Activated T-helper 2 cell treated with anti-CD3 and anti-CD28 coated beads, Interferon-gamma antibody, Interleukin-2, Interleukin-4, amounts not matched to agents 10 μg/mL and 5 μg/mL and 100 μg/mL, durations not matched to agents 14 hours and 24 hours and 36 hours (primary cell): ENCODE data around the gene CACNA1E. TPM values are rescaled to one million over a fixed set of nuclear protein-coding genes. Genes with fewer than 3 reads are reported as not detected.

ENCODE experiments used
- DNase-seq: peaks from one replicate; pipeline ENCODE4 v3.0.0; 2021; ENCODE audit warnings: low spot score
- H3K27ac Mint-ChIP-seq: one replicate; pipeline ENCODE4 v1.8.0; 2021; ENCODE audit warnings: mixed read lengths
- H3K27me3 Mint-ChIP-seq: one replicate; pipeline ENCODE4 v1.8.0; 2021; ENCODE audit warnings: low read depth, mixed read lengths
- H3K36me3 Mint-ChIP-seq: one replicate; pipeline ENCODE4 v1.8.0; 2021; ENCODE audit warnings: low read depth, mixed read lengths
- H3K4me1 Mint-ChIP-seq: one replicate; pipeline ENCODE4 v1.8.0; 2021; ENCODE audit warnings: low read depth, mixed read lengths
- H3K4me3 Mint-ChIP-seq: one replicate; pipeline ENCODE4 v1.8.0; 2021; ENCODE audit warnings: low read depth, mild to moderate bottlenecking, moderate library complexity, mixed read lengths
- H3K9me3 Mint-ChIP-seq: one replicate; pipeline ENCODE4 v1.8.0; 2021; ENCODE audit warnings: mixed read lengths
- intact Hi-C: fragments of 100-400 bp; cut with micrococcal nuclease; formaldehyde crosslinking; loops from one replicate; pipeline ENCODE4 v1.15.1; 2023
- total RNA-seq: library from RNA; stranded (reverse); gene quantifications from 2 replicates; pipeline ENCODE4 v1.2.3, GENCODE V29; 2022

The CACNA1E gene
- total RNA-seq, 1 donor from 2014 or later = not detected

GRCh38 chr1:181562395-181562794, 79.1 kb downstream of the CACNA1E start:
- Mint-ChIP-seq H3K9me3 (no peaks in the 10 kb centered on the region), H3K4me1 (no peaks in the 10 kb centered on the region), H3K27me3 (peaks cover 11% of the 10 kb centered on the region), H3K36me3 (no peaks in the 10 kb centered on the region), H3K4me3 (no peak overlapping the region), H3K27ac (no peak overlapping the region)
- intact Hi-C loops = no loop called here
- DNase-seq = no peak

GRCh38 chr1:181568736-181569135, 85.4 kb downstream of the CACNA1E start:
- Mint-ChIP-seq H3K27ac (no peak overlapping the region), H3K9me3 (no peaks in the 10 kb centered on the region), H3K36me3 (no peaks in the 10 kb centered on the region), H3K27me3 (peaks cover 5% of the 10 kb centered on the region), H3K4me1 (no peaks in the 10 kb centered on the region), H3K4me3 (no peak overlapping the region)
- intact Hi-C loops = no loop called here
- DNase-seq = no peak

GRCh38 chr1:181577475-181577874, 94.2 kb downstream of the CACNA1E start:
- no peak overlapping the region for H3K27ac Mint-ChIP-seq
- H3K4me3 Mint-ChIP-seq = no peak overlapping the region
- peaks cover 4% of the 10 kb centered on the region for H3K27me3 Mint-ChIP-seq
- no peaks in the 10 kb centered on the region for H3K36me3 Mint-ChIP-seq
- intact Hi-C loops = no loop called here
- no peaks in the 10 kb centered on the region for H3K4me1 Mint-ChIP-seq
- no peaks in the 10 kb centered on the region for H3K9me3 Mint-ChIP-seq
- no peak for DNase-seq

GRCh38 chr1:181583598-181583997, 100.3 kb downstream of the CACNA1E start:
- Mint-ChIP-seq H3K4me1 (no peaks in the 10 kb centered on the region), H3K9me3 (no peaks in the 10 kb centered on the region), H3K27me3 (no peaks in the 10 kb centered on the region), H3K27ac (no peak overlapping the region), H3K4me3 (no peak overlapping the region), H3K36me3 (no peaks in the 10 kb centered on the region)
- no peak for DNase-seq
- intact Hi-C loops = no loop called here

- intact Hi-C loops = no loop called here
- no peak for DNase-seq
- no peak overlapping the region for H3K27ac Mint-ChIP-seq
- H3K9me3 Mint-ChIP-seq = no peaks in the 10 kb centered on the region
- H3K27me3 Mint-ChIP-seq = peaks cover 8% of the 10 kb centered on the region
- H3K4me1 Mint-ChIP-seq = no peaks in the 10 kb centered on the region
- no peak overlapping the region for H3K4me3 Mint-ChIP-seq
- no peaks in the 10 kb centered on the region for H3K36me3 Mint-ChIP-seq
Observed at GRCh38 chr1:181587870-181588438, 104.6 kb downstream of the CACNA1E start.

- no peaks in the 10 kb centered on the region for H3K4me1 Mint-ChIP-seq
- H3K27me3 Mint-ChIP-seq = peaks cover 9% of the 10 kb centered on the region
- no peaks in the 10 kb centered on the region for H3K9me3 Mint-ChIP-seq
- no peak for DNase-seq
- no peak overlapping the region for H3K4me3 Mint-ChIP-seq
- intact Hi-C loops = no loop called here
- H3K36me3 Mint-ChIP-seq = no peaks in the 10 kb centered on the region
- no peak overlapping the region for H3K27ac Mint-ChIP-seq
Observed at GRCh38 chr1:181588631-181589030, 105.3 kb downstream of the CACNA1E start.

GRCh38 chr1:181592255-181592859, 109.0 kb downstream of the CACNA1E start:
- H3K27ac Mint-ChIP-seq = no peak overlapping the region

GRCh38 chr1:181593042-181593441, 109.7 kb downstream of the CACNA1E start:
- intact Hi-C loops = no loop called here
- Mint-ChIP-seq H3K27me3 (peaks cover 9% of the 10 kb centered on the region), H3K9me3 (no peaks in the 10 kb centered on the region), H3K27ac (no peak overlapping the region), H3K4me1 (no peaks in the 10 kb centered on the region), H3K36me3 (no peaks in the 10 kb centered on the region), H3K4me3 (no peak overlapping the region)
- DNase-seq = no peak

More at GRCh38 chr1:181592255-181592859, 109.0 kb downstream of the CACNA1E start:
- intact Hi-C loops = no loop called here
- no peak for DNase-seq
- Mint-ChIP-seq H3K9me3 (no peaks in the 10 kb centered on the region), H3K27me3 (peaks cover 9% of the 10 kb centered on the region), H3K4me1 (no peaks in the 10 kb centered on the region), H3K4me3 (no peak overlapping the region), H3K36me3 (no peaks in the 10 kb centered on the region)

- H3K36me3 Mint-ChIP-seq = no peaks in the 10 kb centered on the region
- H3K27me3 Mint-ChIP-seq = peaks cover 9% of the 10 kb centered on the region
- no peak for DNase-seq
- no peak overlapping the region for H3K4me3 Mint-ChIP-seq
- no peak overlapping the region for H3K27ac Mint-ChIP-seq
- intact Hi-C loops = no loop called here
- H3K4me1 Mint-ChIP-seq = no peaks in the 10 kb centered on the region
- H3K9me3 Mint-ChIP-seq = no peaks in the 10 kb centered on the region
Observed at GRCh38 chr1:181594553-181594952, 111.2 kb downstream of the CACNA1E start.

- Mint-ChIP-seq H3K4me3 (no peak overlapping the region), H3K36me3 (no peaks in the 10 kb centered on the region), H3K27ac (no peak overlapping the region), H3K4me1 (no peaks in the 10 kb centered on the region), H3K27me3 (peaks cover 9% of the 10 kb centered on the region), H3K9me3 (no peaks in the 10 kb centered on the region)
- DNase-seq = no peak
- intact Hi-C loops = no loop called here
Observed at GRCh38 chr1:181595234-181595633, 111.9 kb downstream of the CACNA1E start.

- H3K36me3 Mint-ChIP-seq = no peaks in the 10 kb centered on the region
- no peak for DNase-seq
- H3K27me3 Mint-ChIP-seq = no peaks in the 10 kb centered on the region
- intact Hi-C loops = no loop called here
- no peak overlapping the region for H3K4me3 Mint-ChIP-seq
- no peaks in the 10 kb centered on the region for H3K4me1 Mint-ChIP-seq
- H3K9me3 Mint-ChIP-seq = no peaks in the 10 kb centered on the region
- H3K27ac Mint-ChIP-seq = no peak overlapping the region
Observed at GRCh38 chr1:181601186-181601950, 118.1 kb downstream of the CACNA1E start.

- Mint-ChIP-seq H3K9me3 (no peaks in the 10 kb centered on the region), H3K4me3 (no peak overlapping the region), H3K36me3 (no peaks in the 10 kb centered on the region), H3K27ac (no peak overlapping the region), H3K27me3 (no peaks in the 10 kb centered on the region), H3K4me1 (no peaks in the 10 kb centered on the region)
- no peak for DNase-seq
- intact Hi-C loops = no loop called here
Observed at GRCh38 chr1:181603735-181604410, 120.6 kb downstream of the CACNA1E start.
